ENCODE results near the gene HGF.
"Not testable (repeated sequence)": the region's sequence is repeated elsewhere in the genome, so short reads cannot be mapped to it uniquely, and the experiment has no call there.

The HGF gene

GRCh38 chr7:81776161-81776560 is 6.3 kb upstream of the HGF start:
- no peak for DNase-seq (ENCODE audit: low spot score)

DNA sequence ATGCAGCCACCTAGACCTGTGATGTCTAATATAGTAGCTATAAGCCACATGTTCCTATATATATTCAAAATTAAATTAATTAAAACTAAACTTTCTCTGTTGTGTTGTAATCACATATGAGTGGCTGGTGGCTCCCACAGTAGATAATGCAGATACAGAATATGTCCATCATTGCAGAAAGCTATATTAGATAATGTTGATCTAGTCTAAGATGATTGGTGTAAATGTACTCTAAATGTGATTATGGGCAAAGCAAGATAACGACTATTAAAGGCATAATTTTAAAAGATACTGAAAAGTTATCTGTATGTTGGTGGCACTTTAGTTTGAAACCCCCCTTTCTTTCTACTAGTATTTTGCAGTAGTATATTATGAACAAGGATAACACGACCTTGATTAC is 5.7 kb upstream of the HGF start:
- DNase-seq (ENCODE audit: low spot score), result no peak

DNA sequence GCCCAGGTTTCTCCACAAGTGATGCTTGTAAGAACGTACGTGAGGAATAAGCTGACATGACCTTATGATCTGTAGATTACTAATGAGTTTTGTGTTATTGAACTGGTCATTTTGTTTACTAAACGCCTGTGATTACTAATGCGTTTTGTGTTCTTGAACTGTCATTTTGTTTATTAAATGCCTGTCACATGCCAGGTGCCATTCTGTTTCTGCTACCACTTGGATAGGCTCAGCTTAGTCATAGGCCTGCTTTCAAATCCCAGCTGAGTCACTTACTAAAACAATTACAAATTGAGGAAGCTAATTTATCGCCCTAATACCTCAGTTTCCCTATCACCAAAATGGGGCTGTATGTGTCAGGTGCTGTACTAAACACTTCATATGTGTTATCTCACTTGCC is 4.7 kb upstream of the HGF start:
- DNase-seq (ENCODE audit: low spot score), result no peak

- DNase-seq (ENCODE audit: low spot score), result no peak
Measured at GRCh38 chr7:81770728-81771223, 929 bp upstream of the HGF start.

- DNase-seq (ENCODE audit: low spot score), result no peak
Measured at GRCh38 chr7:81768951-81769778, 682 bp downstream of the HGF start.

DNA sequence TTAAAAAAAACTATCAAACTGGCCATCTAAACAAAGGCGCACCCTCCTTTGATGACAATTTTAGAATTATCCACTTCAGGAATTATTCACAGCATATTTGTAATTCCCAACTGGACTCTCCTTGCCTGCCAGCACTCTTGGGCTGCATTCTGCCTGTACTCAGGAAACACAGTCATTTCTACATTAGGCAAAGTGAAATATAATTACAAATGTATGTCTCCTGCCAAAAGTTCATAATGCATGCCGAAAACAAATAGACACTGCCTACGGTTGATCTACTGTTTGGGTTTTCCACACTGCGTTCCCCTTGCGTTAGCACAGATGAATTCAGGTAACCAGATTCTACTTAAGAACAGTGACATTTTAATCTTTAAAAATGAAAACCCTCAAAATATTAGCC is 1.9 kb downstream of the HGF start:
- DNase-seq (ENCODE audit: low spot score), result no peak

- no peak for DNase-seq (ENCODE audit: low spot score)
Measured at GRCh38 chr7:81761821-81762220, 8.0 kb downstream of the HGF start.

- no peak for DNase-seq (ENCODE audit: low spot score)
Measured at GRCh38 chr7:81761031-81761430, 8.8 kb downstream of the HGF start.

DNA sequence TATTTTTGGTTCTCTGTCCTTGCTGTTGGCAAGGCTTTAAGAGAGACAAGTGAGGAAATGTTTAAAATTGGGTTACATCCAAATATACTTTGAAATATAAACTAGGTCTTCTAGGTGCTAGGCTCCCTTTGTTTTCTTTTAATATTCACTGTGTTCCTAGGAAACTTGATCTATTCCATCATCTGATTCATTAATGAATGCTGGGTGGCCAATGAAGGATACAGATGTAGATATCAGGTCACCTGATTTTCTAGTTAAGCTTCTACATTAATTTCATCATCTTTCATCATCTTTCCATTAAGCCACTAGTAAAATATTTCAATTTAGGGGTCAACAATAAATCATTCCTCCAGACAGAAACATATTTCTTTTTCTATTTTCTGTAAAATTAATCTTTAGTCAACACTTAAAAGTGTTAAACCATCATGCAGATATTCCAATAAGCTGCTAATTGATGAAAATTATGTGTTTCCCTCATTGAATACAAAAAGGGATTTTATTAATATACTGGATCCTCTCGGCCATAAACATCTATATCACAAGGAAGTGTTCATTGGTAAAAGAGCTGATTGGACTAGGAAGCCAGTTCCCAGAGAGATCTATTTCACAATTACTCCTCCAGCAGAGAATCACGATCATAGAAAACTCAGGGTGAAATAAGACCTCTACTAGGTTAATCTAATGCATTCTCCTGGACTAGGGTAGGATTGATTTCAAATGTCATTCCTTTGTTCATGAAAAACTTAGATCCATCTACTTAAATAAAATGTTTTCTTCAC is 14.7 kb downstream of the HGF start:
- DNase-seq (ENCODE audit: low spot score), result no peak

GRCh38 chr7:81753392-81753791 is 16.5 kb downstream of the HGF start:
- DNase-seq (ENCODE audit: low spot score), result no peak

DNA sequence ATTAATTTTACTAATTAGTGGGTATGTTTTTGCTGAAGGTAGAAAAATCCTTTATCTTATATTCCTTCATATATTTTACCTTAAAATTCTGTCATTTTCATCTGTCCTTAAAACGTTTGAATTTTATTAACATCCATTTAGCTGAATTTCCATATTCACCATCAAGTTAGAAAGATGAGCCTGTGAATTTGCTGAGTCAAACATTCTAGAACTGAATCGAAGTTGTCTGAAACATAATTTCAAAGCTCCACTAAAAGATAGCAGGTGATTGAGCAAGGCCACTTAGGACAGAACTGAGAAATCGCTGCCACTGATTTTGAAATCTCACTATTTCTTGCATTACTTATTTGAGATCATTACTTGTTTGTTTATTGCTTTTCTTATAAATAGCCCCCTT is 17.5 kb downstream of the HGF start:
- DNase-seq (ENCODE audit: low spot score), result no peak

- no peak for DNase-seq (ENCODE audit: low spot score)
Measured at GRCh38 chr7:81751619-81752317, 18.1 kb downstream of the HGF start.

- DNase-seq (ENCODE audit: low spot score), result no peak
Measured at GRCh38 chr7:81745637-81746036, 24.2 kb downstream of the HGF start.

DNA sequence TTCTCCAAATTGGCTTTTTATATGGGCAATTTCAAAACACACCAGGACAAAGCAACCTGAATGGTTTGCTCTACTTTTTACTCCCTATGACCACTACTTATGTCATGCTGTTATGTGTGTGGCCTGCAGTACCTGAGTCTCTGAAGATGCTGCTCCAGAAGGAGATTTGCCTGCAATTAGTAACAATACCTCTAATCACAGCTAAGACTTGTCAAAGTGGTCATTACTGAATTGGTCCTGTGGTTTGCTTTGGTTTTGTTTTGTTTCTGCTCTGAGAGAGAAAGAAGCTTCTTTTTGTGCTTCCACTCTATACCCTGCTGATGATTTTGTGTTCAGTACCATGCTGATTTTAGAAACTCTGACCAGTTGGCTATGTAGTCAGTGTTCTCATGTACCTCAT is 25.5 kb downstream of the HGF start:
- DNase-seq (ENCODE audit: low spot score), result no peak

GRCh38 chr7:81743665-81744064 is 26.2 kb downstream of the HGF start:
- no peak for DNase-seq (ENCODE audit: low spot score)

- DNase-seq (ENCODE audit: low spot score), result no peak
Measured at GRCh38 chr7:81743201-81743600, 26.6 kb downstream of the HGF start.

DNA sequence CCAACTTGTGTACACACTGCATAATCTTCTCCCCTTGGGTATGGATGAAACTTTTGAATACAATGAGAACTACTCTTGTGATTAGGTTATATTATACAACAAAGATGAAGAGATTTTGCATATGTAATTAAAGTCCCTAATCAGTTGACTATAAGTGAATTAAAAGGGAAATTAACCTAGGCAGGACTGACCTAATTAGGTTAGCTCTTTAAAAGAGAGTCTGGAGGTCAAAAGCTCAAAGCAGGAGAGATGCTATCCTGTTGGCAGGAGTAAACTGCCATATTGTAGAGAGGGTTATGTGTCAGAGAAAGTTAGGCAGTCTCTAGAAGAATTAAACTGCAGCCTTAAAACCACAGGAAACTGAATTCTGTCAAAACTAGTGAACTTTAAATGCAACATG is 29.4 kb downstream of the HGF start:
- DNase-seq (ENCODE audit: low spot score), result no peak

- no peak for DNase-seq (ENCODE audit: low spot score)
Measured at GRCh38 chr7:81736091-81736490, 33.8 kb downstream of the HGF start.

DNA sequence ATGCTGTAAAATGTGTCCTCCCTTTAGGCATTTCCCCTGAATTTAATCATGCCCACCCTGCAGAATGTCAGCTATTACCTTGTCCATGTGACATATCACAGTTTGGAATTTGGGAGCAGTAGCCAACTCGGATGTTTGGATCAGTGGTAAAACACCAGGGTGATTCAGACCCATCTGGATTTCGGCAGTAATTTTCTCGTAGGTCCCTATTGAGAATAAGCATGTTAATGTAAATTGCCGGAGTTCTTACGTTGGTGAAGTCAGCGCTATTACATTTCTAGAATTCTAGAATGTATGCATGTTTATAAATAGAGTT is 44.1 kb downstream of the HGF start:
- DNase-seq (ENCODE audit: low spot score), result no peak

DNA sequence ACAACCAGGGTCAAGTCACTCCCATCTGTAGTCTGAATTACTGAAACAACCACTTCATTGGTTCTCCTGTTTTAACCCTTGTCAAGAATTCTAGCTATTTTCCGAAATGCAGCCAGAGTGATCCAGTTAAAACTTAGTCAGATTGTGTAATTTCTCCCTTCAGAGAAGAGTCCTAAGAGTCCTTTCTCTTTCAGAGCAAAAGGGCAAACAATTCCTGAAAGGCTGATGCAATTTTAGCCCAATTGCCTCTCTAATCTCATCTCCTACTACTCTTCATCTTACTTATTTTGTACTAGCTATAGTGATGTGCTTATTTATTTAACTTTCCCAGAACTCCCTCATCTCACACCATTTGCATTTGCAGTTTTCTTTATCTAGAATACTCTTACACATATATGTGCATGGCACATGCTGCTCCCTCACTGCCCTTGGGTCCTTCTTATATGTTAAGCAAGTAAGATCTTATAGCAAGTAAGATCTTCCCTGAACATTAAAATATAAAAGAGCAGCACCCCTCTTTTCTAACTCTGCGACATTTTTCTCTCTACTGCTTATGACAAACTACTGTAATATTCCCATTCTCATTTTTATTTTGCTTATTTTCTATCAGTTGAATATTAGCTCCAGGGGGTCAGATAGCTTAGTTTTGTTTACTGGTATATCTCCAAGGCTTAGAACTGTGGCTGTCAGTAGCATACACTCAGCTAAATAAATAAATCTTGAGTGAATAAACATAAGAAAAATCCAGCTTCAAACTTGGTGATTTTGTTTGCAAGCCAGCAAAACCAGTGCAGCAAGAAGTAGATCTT is 44.6 kb downstream of the HGF start:
- DNase-seq (ENCODE audit: low spot score), result no peak

- DNase-seq (ENCODE audit: low spot score), result not testable (repeated sequence)
Measured at GRCh38 chr7:81722250-81722649, 47.6 kb downstream of the HGF start.

DNA sequence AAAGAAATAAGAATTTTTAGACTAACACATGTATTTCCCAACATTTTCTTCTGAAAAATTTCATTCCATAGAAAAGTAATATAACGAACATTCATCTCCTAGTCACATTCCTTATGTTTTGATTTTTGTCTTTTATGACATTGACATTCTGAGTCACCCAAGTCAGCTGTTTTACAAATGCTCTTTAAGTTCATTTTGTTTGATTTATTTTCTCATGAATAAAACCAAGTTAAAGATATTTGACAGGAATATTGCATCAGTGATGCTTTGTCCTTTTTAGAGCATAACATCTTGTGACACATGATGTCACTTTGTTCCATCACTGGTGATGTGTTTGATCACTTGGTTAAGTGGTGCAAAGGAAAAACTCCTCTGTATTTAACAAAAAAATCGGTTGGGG is 48.4 kb downstream of the HGF start:
- DNase-seq (ENCODE audit: low spot score), result peak; percentile 13

Data from putamen (tissue), 1 donor.